SK-N-MC (cell line): ENCODE measurements around the gene BMS1.
A peak's percentile ranks its signal among the peaks of the same experiment; 100 is the strongest.

Experiments
- DNase-seq: peaks from one replicate; pipeline ENCODE4 v3.0.0-alpha.2; 2011; ENCODE audit warnings: low read depth, low spot score
- H3K27ac ChIP-seq: fragments of 200-600 bp; sonication (generic); 2 replicates; pipeline ENCODE4 v1.5.1; 2016; ENCODE audit warnings: mixed run types
- H3K36me3 ChIP-seq: fragments of 200-600 bp; sonication (generic); 2 replicates; pipeline ENCODE4 v1.6.1; 2017; ENCODE audit warnings: antibody characterized with exemption, low read length, mixed read lengths; ENCODE audit not compliant: insufficient read depth
- H3K4me3 ChIP-seq: fragments of 200-600 bp; sonication (generic); 2 replicates; pipeline ENCODE4 v1.5.1; 2016
- H3K9ac ChIP-seq: fragments of 200-600 bp; sonication (generic); 2 replicates; pipeline ENCODE4 v1.8.0; 2017; ENCODE audit warnings: mixed run types, mixed read lengths; ENCODE audit not compliant: insufficient read length
- H3K9me3 ChIP-seq: fragments of 200-600 bp; sonication (generic); 2 replicates; pipeline ENCODE4 v1.6.1; 2017; ENCODE audit warnings: low read depth, mild to moderate bottlenecking, antibody characterized with exemption, low read length, moderate library complexity, mixed read lengths
- EZH2 ChIP-seq: fragments of 200-600 bp; sonication (generic); IDR thresholded peaks from one replicate; pipeline ENCODE4 v1.6.1; 2017; ENCODE audit warnings: antibody characterized with exemption
- FOXP2 ChIP-seq: optimal IDR thresholded peaks from 2 replicates; pipeline ENCODE3; 2011; ENCODE audit warnings: mild to moderate bottlenecking, moderate library complexity; ENCODE audit not compliant: insufficient read depth; ENCODE audit errors: extremely low read length, control extremely low read depth
- POLR2AphosphoS5 ChIP-seq: IDR thresholded peaks from 2 replicates; pipeline ENCODE4 v1.6.1; 2012; ENCODE audit warnings: mild to moderate bottlenecking, low read depth, low read length, borderline replicate concordance

BMS1 gene

GRCh38 chr10:42753507-42754154 is 29.0 kb upstream of the BMS1 start:
- no peak overlapping the region for H3K9ac ChIP-seq
- H3K4me3 ChIP-seq, result peak overlapping the region; percentile 61
- H3K36me3 ChIP-seq, result no peaks in the 10 kb centered on the region
- no peak overlapping the region for H3K27ac ChIP-seq
- TF ChIP-seq POLR2AphosphoS5 (no peak), FOXP2 (no peak), EZH2 (no peak)
- no peak for DNase-seq
- H3K9me3 ChIP-seq, result no peaks in the 10 kb centered on the region

DNA sequence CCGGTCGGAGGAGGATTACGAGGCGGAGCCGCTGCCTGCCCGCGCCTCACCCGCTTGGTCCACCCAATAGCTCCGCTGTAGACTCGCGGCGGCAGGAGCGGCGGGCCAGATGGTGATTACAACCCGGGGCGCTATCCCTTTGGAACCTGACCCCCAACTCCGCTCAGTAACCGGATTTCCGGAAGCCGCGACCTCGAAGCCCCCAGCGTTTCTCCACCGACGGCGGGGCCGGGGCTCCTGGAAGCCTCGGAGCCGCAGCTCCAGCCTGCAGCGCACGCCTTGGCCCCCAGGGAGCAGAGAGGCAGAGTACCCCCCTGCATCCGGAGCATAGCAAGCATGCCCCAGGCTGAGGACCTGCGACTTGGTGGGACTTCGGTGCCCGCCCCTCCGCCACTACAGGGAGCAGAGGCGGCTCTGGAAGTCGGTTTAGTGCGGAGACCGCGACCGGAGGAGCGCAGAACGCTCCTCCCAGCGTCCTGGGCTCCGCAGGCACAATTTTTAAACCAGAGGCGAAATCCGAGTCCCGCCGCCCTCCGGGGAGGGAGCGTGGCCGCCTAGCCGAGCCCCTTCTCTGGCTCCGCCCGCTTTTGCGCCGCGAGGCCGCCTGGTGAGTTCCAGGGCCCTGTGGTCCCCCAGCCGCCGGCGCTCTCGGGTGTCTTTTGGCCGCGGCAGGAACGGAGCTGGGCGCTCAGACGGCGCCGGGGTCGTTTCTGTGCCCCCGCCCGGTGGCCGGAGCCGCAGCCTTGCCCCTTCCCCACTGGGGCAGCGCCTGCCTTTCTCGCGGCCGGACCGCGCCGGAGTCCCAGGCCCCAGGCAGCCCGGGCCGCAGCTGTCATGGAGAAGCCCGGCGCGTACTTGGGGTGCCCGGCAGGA is 28.2 kb upstream of the BMS1 start:
- TF ChIP-seq FOXP2 (no peak), EZH2 (no peak), POLR2AphosphoS5 (no peak)
- Histone ChIP-seq H3K27ac (no peak overlapping the region), H3K36me3 (no peaks in the 10 kb centered on the region), H3K4me3 (peak overlapping the region; percentile 61), H3K9me3 (no peaks in the 10 kb centered on the region), H3K9ac (no peak overlapping the region)
- DNase-seq, result no peak

GRCh38 chr10:42755028-42755451 is 27.6 kb upstream of the BMS1 start:
- Histone ChIP-seq H3K27ac (no peak overlapping the region), H3K36me3 (no peaks in the 10 kb centered on the region), H3K9ac (no peak overlapping the region), H3K9me3 (no peaks in the 10 kb centered on the region), H3K4me3 (no peak overlapping the region)
- DNase-seq, result no peak
- TF ChIP-seq POLR2AphosphoS5 (no peak), EZH2 (no peak), FOXP2 (no peak)

DNA sequence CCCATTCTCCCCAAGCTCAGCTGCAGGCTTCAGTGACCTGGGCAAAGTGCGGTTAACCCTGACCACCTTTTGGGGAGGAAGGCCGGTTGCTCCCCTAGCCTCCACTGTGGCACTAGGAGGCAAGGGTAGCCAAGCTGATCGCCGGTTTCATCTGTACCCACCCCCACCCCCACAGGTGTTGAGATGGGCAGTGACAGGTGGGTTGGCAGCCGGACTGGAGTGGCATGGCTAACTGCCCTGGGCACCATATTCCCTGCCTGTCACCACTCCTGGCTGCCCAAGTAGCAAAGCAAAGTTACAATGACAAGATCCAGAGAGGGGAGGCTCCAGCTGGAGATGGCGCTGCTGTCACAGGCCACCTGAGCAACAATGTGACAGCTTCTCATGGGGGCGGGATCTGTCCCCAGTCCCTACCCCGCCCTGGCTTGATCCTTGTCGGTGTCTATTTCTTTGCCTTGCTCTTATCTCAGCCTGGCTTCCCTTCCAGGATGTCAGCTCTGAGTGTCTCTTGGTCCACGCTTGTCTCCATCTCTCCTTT is 27.0 kb upstream of the BMS1 start:
- DNase-seq, result no peak
- Histone ChIP-seq H3K27ac (no peak overlapping the region), H3K36me3 (no peaks in the 10 kb centered on the region), H3K4me3 (no peak overlapping the region), H3K9me3 (no peaks in the 10 kb centered on the region), H3K9ac (no peak overlapping the region)
- TF ChIP-seq EZH2 (no peak), POLR2AphosphoS5 (no peak), FOXP2 (no peak)

- TF ChIP-seq POLR2AphosphoS5 (no peak), FOXP2 (no peak), EZH2 (no peak)
- no peak overlapping the region for H3K4me3 ChIP-seq
- no peak overlapping the region for H3K9ac ChIP-seq
- no peak for DNase-seq
- H3K27ac ChIP-seq, result no peak overlapping the region
- no peaks in the 10 kb centered on the region for H3K9me3 ChIP-seq
- no peaks in the 10 kb centered on the region for H3K36me3 ChIP-seq
Observed at GRCh38 chr10:42767906-42768305, 14.7 kb upstream of the BMS1 start.

DNA sequence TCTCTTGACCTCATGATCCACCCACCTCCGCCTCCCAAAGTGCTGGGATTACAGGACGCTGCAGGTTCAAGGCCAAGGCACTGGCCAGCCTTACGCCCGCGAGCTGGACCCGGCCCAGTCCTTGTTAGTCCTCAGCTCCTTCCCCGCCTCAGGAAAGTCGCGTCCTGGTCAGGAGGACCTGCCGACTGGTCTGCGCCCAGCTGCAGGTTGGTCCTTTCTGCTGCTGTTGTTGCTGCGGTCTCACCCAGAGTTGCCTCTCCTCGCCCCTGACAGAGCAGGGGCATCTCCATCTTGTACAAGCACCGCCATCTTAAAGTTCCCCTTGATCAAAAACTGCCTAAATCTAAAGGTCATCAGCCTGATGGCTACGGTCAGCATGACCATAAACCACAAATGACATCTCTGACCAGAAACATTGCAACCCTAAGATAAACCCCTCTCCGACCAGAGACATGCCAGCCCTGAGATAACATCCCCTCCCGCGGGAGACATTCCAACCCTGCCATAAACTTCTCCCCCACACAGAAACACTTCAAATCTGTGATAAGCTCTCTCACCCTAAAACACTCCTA is 13.9 kb upstream of the BMS1 start:
- Histone ChIP-seq H3K9me3 (no peaks in the 10 kb centered on the region), H3K4me3 (no peak overlapping the region), H3K27ac (no peak overlapping the region), H3K9ac (no peak overlapping the region), H3K36me3 (no peaks in the 10 kb centered on the region)
- no peak for DNase-seq
- TF ChIP-seq EZH2 (no peak), POLR2AphosphoS5 (no peak), FOXP2 (no peak)

DNA sequence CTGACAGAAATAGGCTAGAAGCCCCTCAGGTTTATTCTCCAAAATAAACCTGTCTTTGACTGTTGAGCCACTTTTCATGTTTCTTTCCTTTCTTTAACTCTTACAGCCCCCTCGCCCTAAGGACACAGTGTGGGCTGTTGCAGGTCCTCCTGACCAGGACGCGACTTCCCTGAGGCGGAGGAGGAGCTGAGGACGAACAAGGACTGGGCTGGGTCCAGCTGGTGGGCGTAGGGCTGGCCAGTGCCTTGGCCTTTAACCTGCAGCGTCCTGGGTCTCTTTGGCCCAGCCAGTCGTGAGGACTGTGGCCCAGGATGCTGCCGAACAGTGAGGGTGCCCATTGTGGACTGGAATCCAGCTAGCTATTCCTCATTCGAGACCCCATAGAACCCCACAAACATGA is 13.4 kb upstream of the BMS1 start:
- no peak for TF ChIP-seq POLR2AphosphoS5
- no peaks in the 10 kb centered on the region for H3K9me3 ChIP-seq
- no peak overlapping the region for H3K4me3 ChIP-seq

GRCh38 chr10:42769673-42770072 is 12.9 kb upstream of the BMS1 start:
- no peak for DNase-seq
- Histone ChIP-seq H3K9me3 (no peaks in the 10 kb centered on the region), H3K9ac (no peak overlapping the region), H3K27ac (no peak overlapping the region), H3K4me3 (no peak overlapping the region), H3K36me3 (no peaks in the 10 kb centered on the region)
- no peak for TF ChIP-seq FOXP2
- TF ChIP-seq EZH2, result no peak
- no peak for TF ChIP-seq POLR2AphosphoS5

More for the DNA sequence above, 13.4 kb upstream of the BMS1 start:
- H3K36me3 ChIP-seq, result no peaks in the 10 kb centered on the region
- no peak overlapping the region for H3K9ac ChIP-seq
- no peak overlapping the region for H3K27ac ChIP-seq
- DNase-seq, result no peak
